DMS153 treated with DMSO at 0.1 percent for 48 hours (cell line): ENCODE measurements around the gene CADPS.

Source experiments
- DNase-seq: peaks from one replicate; lab custom pipeline; 2025; ENCODE audit not compliant: unreplicated experiment; lab: John Stamatoyannopoulos, UW

The CADPS gene

GRCh38 chr3:62874711-62875557 is at the start of gene CADPS:
CADPS (minus strand) TSS chr3:62875416; CDS start chr3:62875029, 387 bp downstream.
- no peak for DNase-seq

- DNase-seq: no peak
Measured at GRCh38 chr3:62923066-62923465, 47.9 kb upstream of the CADPS start.

GRCh38 chr3:62922326-62922725 is 47.1 kb upstream of the CADPS start:
- no peak for DNase-seq

GRCh38 chr3:62920466-62920784 is 45.2 kb upstream of the CADPS start:
- no peak for DNase-seq

GRCh38 chr3:62919784-62920465 is 44.7 kb upstream of the CADPS start:
- DNase-seq: no peak

- no peak for DNase-seq
Measured at GRCh38 chr3:62918777-62919176, 43.6 kb upstream of the CADPS start.

GRCh38 chr3:62918131-62918530 is 42.9 kb upstream of the CADPS start:
- no peak for DNase-seq

- DNase-seq: no peak
Measured at GRCh38 chr3:62911526-62911925, 36.3 kb upstream of the CADPS start.

GRCh38 chr3:62905331-62905730 is 30.1 kb upstream of the CADPS start:
- DNase-seq: no peak

- no peak for DNase-seq
Measured at GRCh38 chr3:62898530-62899496, 23.6 kb upstream of the CADPS start.

GRCh38 chr3:62895901-62896300 is 20.7 kb upstream of the CADPS start:
- no peak for DNase-seq

GRCh38 chr3:62892951-62893350 is 17.7 kb upstream of the CADPS start:
- DNase-seq: no peak

- DNase-seq: no peak
Measured at GRCh38 chr3:62892045-62892444, 16.8 kb upstream of the CADPS start.

GRCh38 chr3:62888778-62889177 is 13.6 kb upstream of the CADPS start:
- no peak for DNase-seq

- DNase-seq: no peak
Measured at GRCh38 chr3:62888180-62888579, 13.0 kb upstream of the CADPS start.

- DNase-seq: no peak
Measured at GRCh38 chr3:62885136-62885535, 9.9 kb upstream of the CADPS start.

- no peak for DNase-seq
Measured at GRCh38 chr3:62884096-62884870, 9.1 kb upstream of the CADPS start.

- DNase-seq: no peak
Measured at GRCh38 chr3:62882676-62883200, 7.5 kb upstream of the CADPS start.

GRCh38 chr3:62876064-62876463 is 848 bp upstream of the CADPS start:
- DNase-seq: peak; percentile 11

- no peak for DNase-seq
Measured at GRCh38 chr3:62875558-62876002, 364 bp upstream of the CADPS start.
